ENCODE results near the gene PLGRKT.
"Not testable (repeated sequence)": the region's sequence is repeated elsewhere in the genome, so short reads cannot be mapped to it uniquely, and the experiment has no call there.

Gene PLGRKT

GRCh38 chr9:5355817-5356216 is 81.9 kb downstream of the PLGRKT start:
- Histone ChIP-seq H3K36me3 (ENCODE audit: control insufficient read depth, insufficient read depth, low read length) (no peaks in the 10 kb centered on the region), H3K4me3 (ENCODE audit: low read depth, low read length) (no peak overlapping the region), H3K4me1 (ENCODE audit: control insufficient read depth, insufficient read depth, low read length) (no peaks in the 10 kb centered on the region), H3K27me3 (ENCODE audit: control insufficient read depth, insufficient read depth, low read length) (no peaks in the 10 kb centered on the region), H3K9me3 (ENCODE audit: control insufficient read depth, insufficient read depth, low read length) (no peaks in the 10 kb centered on the region), H3K9ac (ENCODE audit: low read depth, low read length) (no peak overlapping the region)

- Histone ChIP-seq H3K9ac (ENCODE audit: low read depth, low read length) (no peak overlapping the region), H3K9me3 (ENCODE audit: control insufficient read depth, insufficient read depth, low read length) (no peaks in the 10 kb centered on the region), H3K4me3 (ENCODE audit: low read depth, low read length) (no peak overlapping the region)
Observed at GRCh38 chr9:5355226-5355625, 82.5 kb downstream of the PLGRKT start.

GRCh38 chr9:5354184-5354583 is 83.5 kb downstream of the PLGRKT start:
- Histone ChIP-seq H3K9ac (ENCODE audit: low read depth, low read length) (no peak overlapping the region), H3K27me3 (ENCODE audit: control insufficient read depth, insufficient read depth, low read length) (no peaks in the 10 kb centered on the region)

More at GRCh38 chr9:5355226-5355625, 82.5 kb downstream of the PLGRKT start:
- H3K4me1 ChIP-seq (ENCODE audit: control insufficient read depth, insufficient read depth, low read length) = no peaks in the 10 kb centered on the region
- no peaks in the 10 kb centered on the region for H3K36me3 ChIP-seq (ENCODE audit: control insufficient read depth, insufficient read depth, low read length)
- no peaks in the 10 kb centered on the region for H3K27me3 ChIP-seq (ENCODE audit: control insufficient read depth, insufficient read depth, low read length)

GRCh38 chr9:5352637-5353248 is 85.0 kb downstream of the PLGRKT start:
- no peak overlapping the region for H3K4me3 ChIP-seq (ENCODE audit: low read depth, low read length)
- no peaks in the 10 kb centered on the region for H3K36me3 ChIP-seq (ENCODE audit: control insufficient read depth, insufficient read depth, low read length)

More at GRCh38 chr9:5354184-5354583, 83.5 kb downstream of the PLGRKT start:
- Histone ChIP-seq H3K9me3 (ENCODE audit: control insufficient read depth, insufficient read depth, low read length) (no peaks in the 10 kb centered on the region), H3K36me3 (ENCODE audit: control insufficient read depth, insufficient read depth, low read length) (no peaks in the 10 kb centered on the region), H3K4me3 (ENCODE audit: low read depth, low read length) (no peak overlapping the region), H3K4me1 (ENCODE audit: control insufficient read depth, insufficient read depth, low read length) (no peaks in the 10 kb centered on the region)

GRCh38 chr9:5338992-5339981 is 98.4 kb downstream of the PLGRKT start, which contains the start of gene RLN1:
Gene RLN1, minus strand, starts transcription at chr9:5339876. Its CDS starts 130 bp downstream, at chr9:5339746.
- H3K4me3 ChIP-seq (ENCODE audit: low read depth, low read length) = peak within 1 kb of the TSS; percentile 20
- H3K9ac ChIP-seq (ENCODE audit: low read depth, low read length) = not testable (repeated sequence)

More at GRCh38 chr9:5352637-5353248, 85.0 kb downstream of the PLGRKT start:
- Histone ChIP-seq H3K27me3 (ENCODE audit: control insufficient read depth, insufficient read depth, low read length) (no peaks in the 10 kb centered on the region), H3K4me1 (ENCODE audit: control insufficient read depth, insufficient read depth, low read length) (no peaks in the 10 kb centered on the region), H3K9me3 (ENCODE audit: control insufficient read depth, insufficient read depth, low read length) (no peaks in the 10 kb centered on the region), H3K9ac (ENCODE audit: low read depth, low read length) (no peak overlapping the region)

GRCh38 chr9:5336688-5337087 is 101.0 kb downstream of the PLGRKT start:
- no peaks in the 10 kb centered on the region for H3K27me3 ChIP-seq (ENCODE audit: control insufficient read depth, insufficient read depth, low read length)
- H3K9me3 ChIP-seq (ENCODE audit: control insufficient read depth, insufficient read depth, low read length) = no peaks in the 10 kb centered on the region
- no peak overlapping the region for H3K4me3 ChIP-seq (ENCODE audit: low read depth, low read length)
- no peaks in the 10 kb centered on the region for H3K36me3 ChIP-seq (ENCODE audit: control insufficient read depth, insufficient read depth, low read length)
- no peak overlapping the region for H3K9ac ChIP-seq (ENCODE audit: low read depth, low read length)
- no peaks in the 10 kb centered on the region for H3K4me1 ChIP-seq (ENCODE audit: control insufficient read depth, insufficient read depth, low read length)

More at GRCh38 chr9:5338992-5339981, 98.4 kb downstream of the PLGRKT start, which contains the start of gene RLN1:
- not testable (repeated sequence) for H3K36me3 ChIP-seq (ENCODE audit: control insufficient read depth, insufficient read depth, low read length); H3K27me3 ChIP-seq (ENCODE audit: control insufficient read depth, insufficient read depth, low read length); H3K4me1 ChIP-seq (ENCODE audit: control insufficient read depth, insufficient read depth, low read length); H3K9me3 ChIP-seq (ENCODE audit: control insufficient read depth, insufficient read depth, low read length)

- not testable (repeated sequence) for H3K4me3 ChIP-seq (ENCODE audit: low read depth, low read length); H3K9ac ChIP-seq (ENCODE audit: low read depth, low read length); H3K27me3 ChIP-seq (ENCODE audit: control insufficient read depth, insufficient read depth, low read length); H3K4me1 ChIP-seq (ENCODE audit: control insufficient read depth, insufficient read depth, low read length); H3K36me3 ChIP-seq (ENCODE audit: control insufficient read depth, insufficient read depth, low read length); H3K9me3 ChIP-seq (ENCODE audit: control insufficient read depth, insufficient read depth, low read length)
Observed at GRCh38 chr9:5331276-5331675, 106.4 kb downstream of the PLGRKT start.

- Histone ChIP-seq H3K36me3 (ENCODE audit: control insufficient read depth, insufficient read depth, low read length) (no peaks in the 10 kb centered on the region), H3K4me1 (ENCODE audit: control insufficient read depth, insufficient read depth, low read length) (peaks cover 7% of the 10 kb centered on the region), H3K4me3 (ENCODE audit: low read depth, low read length) (peak overlapping the region; percentile 50), H3K9ac (ENCODE audit: low read depth, low read length) (peak overlapping the region; percentile 70), H3K27me3 (ENCODE audit: control insufficient read depth, insufficient read depth, low read length) (no peaks in the 10 kb centered on the region), H3K9me3 (ENCODE audit: control insufficient read depth, insufficient read depth, low read length) (no peaks in the 10 kb centered on the region)
Observed at GRCh38 chr9:5326893-5327548, 110.7 kb downstream of the PLGRKT start.

GRCh38 chr9:5326187-5326586 is 111.5 kb downstream of the PLGRKT start:
- H3K9ac ChIP-seq (ENCODE audit: low read depth, low read length) = no peak overlapping the region

GRCh38 chr9:5321601-5322000 is 116.1 kb downstream of the PLGRKT start:
- H3K36me3 ChIP-seq (ENCODE audit: control insufficient read depth, insufficient read depth, low read length); H3K4me1 ChIP-seq (ENCODE audit: control insufficient read depth, insufficient read depth, low read length); H3K4me3 ChIP-seq (ENCODE audit: low read depth, low read length): not testable (repeated sequence)

More at GRCh38 chr9:5326187-5326586, 111.5 kb downstream of the PLGRKT start:
- Histone ChIP-seq H3K4me3 (ENCODE audit: low read depth, low read length) (no peak overlapping the region), H3K4me1 (ENCODE audit: control insufficient read depth, insufficient read depth, low read length) (peaks cover 7% of the 10 kb centered on the region), H3K9me3 (ENCODE audit: control insufficient read depth, insufficient read depth, low read length) (no peaks in the 10 kb centered on the region), H3K36me3 (ENCODE audit: control insufficient read depth, insufficient read depth, low read length) (no peaks in the 10 kb centered on the region), H3K27me3 (ENCODE audit: control insufficient read depth, insufficient read depth, low read length) (no peaks in the 10 kb centered on the region)

GRCh38 chr9:5321058-5321457 is 116.7 kb downstream of the PLGRKT start:
- Histone ChIP-seq H3K27me3 (ENCODE audit: control insufficient read depth, insufficient read depth, low read length) (no peaks in the 10 kb centered on the region), H3K36me3 (ENCODE audit: control insufficient read depth, insufficient read depth, low read length) (no peaks in the 10 kb centered on the region), H3K9me3 (ENCODE audit: control insufficient read depth, insufficient read depth, low read length) (no peaks in the 10 kb centered on the region), H3K4me3 (ENCODE audit: low read depth, low read length) (no peak overlapping the region), H3K4me1 (ENCODE audit: control insufficient read depth, insufficient read depth, low read length) (no peaks in the 10 kb centered on the region), H3K9ac (ENCODE audit: low read depth, low read length) (no peak overlapping the region)

More at GRCh38 chr9:5321601-5322000, 116.1 kb downstream of the PLGRKT start:
- not testable (repeated sequence) for H3K27me3 ChIP-seq (ENCODE audit: control insufficient read depth, insufficient read depth, low read length); H3K9me3 ChIP-seq (ENCODE audit: control insufficient read depth, insufficient read depth, low read length); H3K9ac ChIP-seq (ENCODE audit: low read depth, low read length)

Measured in iPS-15b (cell line).